A673 (cell line): ENCODE data around the gene EXOSC3.

ENCODE experiments used
- EZH2 ChIP-seq: fragments of 200-600 bp; sonication (generic); IDR thresholded peaks from 2 replicates; pipeline ENCODE4 v1.6.1; 2017; ENCODE audit warnings: borderline replicate concordance, low read depth, mild to moderate bottlenecking, mixed read lengths, antibody characterized with exemption, low read length; ENCODE audit not compliant: poor library complexity, severe bottlenecking
- TF ChIP-seq, protein P1 (sequence below): fragments of 300-800, 200-600 bp; sonication (generic); conservative IDR thresholded peaks from 2 replicates; pipeline ENCODE4 v1.5.1; 2017; ENCODE audit warnings: low read depth, mild to moderate bottlenecking, antibody characterized with exemption, low read length, moderate library complexity, mixed read lengths

- TF ChIP-seq, protein P1, sequence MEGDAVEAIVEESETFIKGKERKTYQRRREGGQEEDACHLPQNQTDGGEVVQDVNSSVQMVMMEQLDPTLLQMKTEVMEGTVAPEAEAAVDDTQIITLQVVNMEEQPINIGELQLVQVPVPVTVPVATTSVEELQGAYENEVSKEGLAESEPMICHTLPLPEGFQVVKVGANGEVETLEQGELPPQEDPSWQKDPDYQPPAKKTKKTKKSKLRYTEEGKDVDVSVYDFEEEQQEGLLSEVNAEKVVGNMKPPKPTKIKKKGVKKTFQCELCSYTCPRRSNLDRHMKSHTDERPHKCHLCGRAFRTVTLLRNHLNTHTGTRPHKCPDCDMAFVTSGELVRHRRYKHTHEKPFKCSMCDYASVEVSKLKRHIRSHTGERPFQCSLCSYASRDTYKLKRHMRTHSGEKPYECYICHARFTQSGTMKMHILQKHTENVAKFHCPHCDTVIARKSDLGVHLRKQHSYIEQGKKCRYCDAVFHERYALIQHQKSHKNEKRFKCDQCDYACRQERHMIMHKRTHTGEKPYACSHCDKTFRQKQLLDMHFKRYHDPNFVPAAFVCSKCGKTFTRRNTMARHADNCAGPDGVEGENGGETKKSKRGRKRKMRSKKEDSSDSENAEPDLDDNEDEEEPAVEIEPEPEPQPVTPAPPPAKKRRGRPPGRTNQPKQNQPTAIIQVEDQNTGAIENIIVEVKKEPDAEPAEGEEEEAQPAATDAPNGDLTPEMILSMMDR = no peak
- no peak for TF ChIP-seq EZH2
Observed at GRCh38 chr9:37758747-37759146, 26.1 kb downstream of the EXOSC3 start.
